ENCODE measurements around the gene RSPH6A. TPM values are rescaled to one million over a fixed set of nuclear protein-coding genes. Genes with fewer than 3 reads are reported as not detected.

The RSPH6A gene
- total and polyA plus RNA-seq, 3 experiments from 2014 or later = 0.16 to 0.22 TPM; not detected in 1

GRCh38 chr19:45860359-45861259, 45.5 kb upstream of the RSPH6A start:
- Histone ChIP-seq H3K4me3 (ENCODE audit: low read length) (no peak overlapping the region), H3K36me3 (ENCODE audit: insufficient read depth, low read length) (no peaks in the 10 kb centered on the region), H3K27me3 (ENCODE audit: insufficient read depth, low read length, poor library complexity, severe bottlenecking) (peaks cover 4% of the 10 kb centered on the region), H3K4me1 (ENCODE audit: insufficient read depth, low read length) (peaks cover 16% of the 10 kb centered on the region), H3K27ac (ENCODE audit: low read depth, low read length) (no peak overlapping the region), H3K9me3 (ENCODE audit: low read length) (no peaks in the 10 kb centered on the region)
- Mint-ChIP-seq H3K36me3 (peaks cover 0 to 40% (median 4%) of the 10 kb centered on the region in 3 donors), H3K27me3 (peaks cover 10 to 13% of the 10 kb centered on the region in 2 donors), H3K27ac (peak overlapping the region in 5 of 8 donors; percentile 13 to 85 (median 66)), H3K4me1 (peaks cover 29 to 44% (median 33%) of the 10 kb centered on the region in 3 donors), H3K4me3 (peak overlapping the region in 5 of 7 donors; percentile 49 to 91 (median 62)), H3K9me3 (no peaks in the 10 kb centered on the region)
- POLR2A ChIA-PET = interaction anchor here (0.6 kb wide), 2 partner anchors 22 to 853 kb away, joined by 3 to 5 read pairs; no protein-coding TSS in a partner anchor
- CTCF ChIA-PET = interaction anchor here (1.1 kb wide), 1 partner anchor 62 kb away, joined by 3 read pairs; no protein-coding TSS in a partner anchor
- peak in 1 of 5 donors; percentile 7 for DNase-seq

GRCh38 chr19:45854167-45854778, 39.2 kb upstream of the RSPH6A start:
- Histone ChIP-seq H3K4me1 (ENCODE audit: insufficient read depth, low read length) (no peaks in the 10 kb centered on the region), H3K9me3 (ENCODE audit: low read length) (no peaks in the 10 kb centered on the region), H3K27me3 (ENCODE audit: insufficient read depth, low read length, poor library complexity, severe bottlenecking) (no peaks in the 10 kb centered on the region), H3K36me3 (ENCODE audit: insufficient read depth, low read length) (peaks cover 25% of the 10 kb centered on the region), H3K4me3 (ENCODE audit: low read length) (no peak overlapping the region), H3K27ac (ENCODE audit: low read depth, low read length) (no peak overlapping the region)
- Mint-ChIP-seq H3K27me3 (peaks cover 0 to 2% of the 10 kb centered on the region in 2 donors), H3K27ac (no peak overlapping the region), H3K9me3 (no peaks in the 10 kb centered on the region), H3K4me1 (peaks cover 11 to 15% (median 12%) of the 10 kb centered on the region in 3 donors), H3K4me3 (no peak overlapping the region), H3K36me3 (peaks cover 11 to 75% (median 21%) of the 10 kb centered on the region in 3 donors)
- peak in 1 of 5 donors; percentile 18 for DNase-seq
- ChIA-PET CTCF (no interaction called here), POLR2A (no interaction called here)

- H3K9me3 Mint-ChIP-seq = no peaks in the 10 kb centered on the region
- no peaks in the 10 kb centered on the region for H3K27me3 ChIP-seq (ENCODE audit: insufficient read depth, low read length, poor library complexity, severe bottlenecking)
- H3K27ac ChIP-seq (ENCODE audit: low read depth, low read length) = no peak overlapping the region
- H3K4me3 ChIP-seq (ENCODE audit: low read length) = no peak overlapping the region
- H3K36me3 ChIP-seq (ENCODE audit: insufficient read depth, low read length) = peaks cover 38% of the 10 kb centered on the region
- POLR2A ChIA-PET = no interaction called here
- peaks cover 11 to 76% (median 21%) of the 10 kb centered on the region in 3 donors for H3K36me3 Mint-ChIP-seq
- H3K4me1 ChIP-seq (ENCODE audit: insufficient read depth, low read length) = no peaks in the 10 kb centered on the region
- peaks cover 7 to 11% (median 9%) of the 10 kb centered on the region in 3 donors for H3K4me1 Mint-ChIP-seq
- H3K27ac Mint-ChIP-seq = peak overlapping the region in 2 of 8 donors; percentile 11 to 83
- DNase-seq = peak in 1 of 5 donors; percentile 13
- no peak overlapping the region for H3K4me3 Mint-ChIP-seq
- peaks cover 0 to 2% of the 10 kb centered on the region in 2 donors for H3K27me3 Mint-ChIP-seq
- no peaks in the 10 kb centered on the region for H3K9me3 ChIP-seq (ENCODE audit: low read length)
- CTCF ChIA-PET = interaction anchor here (1.3 kb wide), 1 partner anchor 54 kb away, joined by 3 read pairs; no protein-coding TSS in a partner anchor
Observed at GRCh38 chr19:45852983-45853382, 37.9 kb upstream of the RSPH6A start.

- Mint-ChIP-seq H3K36me3 (peaks cover 11 to 81% (median 21%) of the 10 kb centered on the region in 3 donors), H3K27ac (no peak overlapping the region), H3K27me3 (no peaks in the 10 kb centered on the region), H3K4me1 (peaks cover 6 to 11% (median 9%) of the 10 kb centered on the region in 3 donors), H3K9me3 (no peaks in the 10 kb centered on the region), H3K4me3 (no peak overlapping the region)
- no peaks in the 10 kb centered on the region for H3K27me3 ChIP-seq (ENCODE audit: insufficient read depth, low read length, poor library complexity, severe bottlenecking)
- peak in 1 of 5 donors; percentile 8 for DNase-seq
- H3K27ac ChIP-seq (ENCODE audit: low read depth, low read length) = no peak overlapping the region
- H3K4me1 ChIP-seq (ENCODE audit: insufficient read depth, low read length) = no peaks in the 10 kb centered on the region
- ChIA-PET POLR2A (no interaction called here), CTCF (interaction anchor here (1.3 kb wide), 1 partner anchor 53 kb away, joined by 3 read pairs; no protein-coding TSS in a partner anchor)
- H3K9me3 ChIP-seq (ENCODE audit: low read length) = no peaks in the 10 kb centered on the region
- peaks cover 45% of the 10 kb centered on the region for H3K36me3 ChIP-seq (ENCODE audit: insufficient read depth, low read length)
- H3K4me3 ChIP-seq (ENCODE audit: low read length) = no peak overlapping the region
Observed at GRCh38 chr19:45852145-45852750, 37.1 kb upstream of the RSPH6A start.

GRCh38 chr19:45848922-45849321, 33.8 kb upstream of the RSPH6A start:
- Histone ChIP-seq H3K9me3 (ENCODE audit: low read length) (no peaks in the 10 kb centered on the region), H3K27me3 (ENCODE audit: insufficient read depth, low read length, poor library complexity, severe bottlenecking) (no peaks in the 10 kb centered on the region), H3K4me1 (ENCODE audit: insufficient read depth, low read length) (no peaks in the 10 kb centered on the region), H3K27ac (ENCODE audit: low read depth, low read length) (no peak overlapping the region), H3K4me3 (ENCODE audit: low read length) (no peak overlapping the region), H3K36me3 (ENCODE audit: insufficient read depth, low read length) (peaks cover 61% of the 10 kb centered on the region)
- Mint-ChIP-seq H3K27me3 (no peaks in the 10 kb centered on the region), H3K36me3 (peaks cover 17 to 82% (median 32%) of the 10 kb centered on the region in 3 donors), H3K27ac (no peak overlapping the region), H3K4me1 (peaks cover 4 to 10% (median 7%) of the 10 kb centered on the region in 3 donors), H3K4me3 (no peak overlapping the region), H3K9me3 (no peaks in the 10 kb centered on the region)
- CTCF ChIA-PET = no interaction called here
- DNase-seq = peak in 1 of 5 donors; percentile 15
- POLR2A ChIA-PET = no interaction called here

- POLR2A ChIA-PET = no interaction called here
- H3K4me1 Mint-ChIP-seq = peaks cover 4 to 10% (median 7%) of the 10 kb centered on the region in 3 donors
- Histone ChIP-seq H3K27me3 (ENCODE audit: insufficient read depth, low read length, poor library complexity, severe bottlenecking) (no peaks in the 10 kb centered on the region), H3K9me3 (ENCODE audit: low read length) (no peaks in the 10 kb centered on the region), H3K27ac (ENCODE audit: low read depth, low read length) (no peak overlapping the region), H3K4me1 (ENCODE audit: insufficient read depth, low read length) (no peaks in the 10 kb centered on the region), H3K4me3 (ENCODE audit: low read length) (no peak overlapping the region), H3K36me3 (ENCODE audit: insufficient read depth, low read length) (peaks cover 69% of the 10 kb centered on the region)
- peaks cover 21 to 83% (median 35%) of the 10 kb centered on the region in 3 donors for H3K36me3 Mint-ChIP-seq
- no peaks in the 10 kb centered on the region for H3K27me3 Mint-ChIP-seq
- H3K27ac Mint-ChIP-seq = peak overlapping the region in 1 of 8 donors; percentile 46
- H3K4me3 Mint-ChIP-seq = peak overlapping the region in 1 of 7 donors; percentile 54
- CTCF ChIA-PET = interaction anchor here (1.6 kb wide), 1 partner anchor 31 kb away, joined by 4 read pairs; no protein-coding TSS in a partner anchor
- no peaks in the 10 kb centered on the region for H3K9me3 Mint-ChIP-seq
- peak in 1 of 5 donors; percentile 24 for DNase-seq
Observed at GRCh38 chr19:45847663-45848062, 32.6 kb upstream of the RSPH6A start.

GRCh38 chr19:45842198-45842597, 27.1 kb upstream of the RSPH6A start:
- CTCF ChIA-PET = no interaction called here
- POLR2A ChIA-PET = no interaction called here
- H3K4me3 Mint-ChIP-seq = no peak overlapping the region
- H3K27ac ChIP-seq (ENCODE audit: low read depth, low read length) = no peak overlapping the region
- no peak overlapping the region for H3K4me3 ChIP-seq (ENCODE audit: low read length)
- H3K27me3 ChIP-seq (ENCODE audit: insufficient read depth, low read length, poor library complexity, severe bottlenecking) = no peaks in the 10 kb centered on the region
- peaks cover 21 to 78% (median 33%) of the 10 kb centered on the region in 3 donors for H3K36me3 Mint-ChIP-seq
- H3K4me1 ChIP-seq (ENCODE audit: insufficient read depth, low read length) = no peaks in the 10 kb centered on the region
- no peak overlapping the region for H3K27ac Mint-ChIP-seq
- H3K9me3 ChIP-seq (ENCODE audit: low read length) = no peaks in the 10 kb centered on the region
- H3K27me3 Mint-ChIP-seq = no peaks in the 10 kb centered on the region
- peaks cover 4 to 7% (median 7%) of the 10 kb centered on the region in 3 donors for H3K4me1 Mint-ChIP-seq
- peaks cover 0 to 2% (median 0%) of the 10 kb centered on the region in 5 donors for H3K9me3 Mint-ChIP-seq
- H3K36me3 ChIP-seq (ENCODE audit: insufficient read depth, low read length) = peaks cover 48% of the 10 kb centered on the region
- no peak for DNase-seq

All from CD8-positive, alpha-beta memory T cell (primary cell).